ENCODE results near the gene LRWD1. TPM values are rescaled to one million over a fixed set of nuclear protein-coding genes. Genes with fewer than 3 reads are reported as not detected.
A peak's percentile ranks its signal among the peaks of the same experiment; 100 is the strongest.
"Not testable (repeated sequence)": the region's sequence is repeated elsewhere in the genome, so short reads cannot be mapped to it uniquely, and the experiment has no call there.

LRWD1 gene
- total and polyA plus RNA-seq, 2 of the 4 experiments (the other 2 are of a cell fraction), result 20.3 to 27.2 TPM

GRCh38 chr7:102484317-102484716 is 19.5 kb downstream of the LRWD1 start:
- POLR2A ChIA-PET (ENCODE audit: unreplicated experiment); intact Hi-C loops (cut with micrococcal nuclease): not testable (repeated sequence)

GRCh38 chr7:102490529-102491075 is 25.8 kb downstream of the LRWD1 start:
- peak; percentile 91 for ATAC-seq (ENCODE audit: low read depth)
- H3K4me2 ChIP-seq (ENCODE audit: low read depth, low read length); POLR2A ChIA-PET (ENCODE audit: unreplicated experiment); H2BK20ac ChIP-seq (ENCODE audit: low read depth, low read length); H3K9me1 ChIP-seq (ENCODE audit: insufficient read depth, low read length); H4K20me1 ChIP-seq (ENCODE audit: insufficient read depth, low read length); H2AFZ ChIP-seq (replicated peaks; ENCODE audit: low read length, poor library complexity); H2BK5ac ChIP-seq (ENCODE audit: low read depth, low read length, poor library complexity, severe bottlenecking); H3K27me3 ChIP-seq (ENCODE audit: control insufficient read depth, insufficient read depth, low read length); CTCF ChIA-PET; H2AK9ac ChIP-seq (replicated peaks; ENCODE audit: low read depth, low read length, poor library complexity); H3K9me3 ChIP-seq (ENCODE audit: control insufficient read depth, insufficient read depth, low read length); DNase-seq; H4K5ac ChIP-seq (ENCODE audit: low read depth, low read length); H3K14ac ChIP-seq (replicated peaks; ENCODE audit: low read depth, low read length); H3K4me3 ChIP-seq (ENCODE audit: insufficient read depth, low read depth, low read length); H3K23ac ChIP-seq (ENCODE audit: low read depth, low read length); intact Hi-C loops (cut with micrococcal nuclease); BruUV-seq (replicated peaks); H3K18ac ChIP-seq (ENCODE audit: low read depth, low read length); H3K36me3 ChIP-seq (ENCODE audit: control insufficient read depth, insufficient read depth, low read length); in situ Hi-C loops (cut with MboI; ENCODE audit: low sequenced_read_pairs); H2BK15ac ChIP-seq (ENCODE audit: low read depth, low read length); dilution Hi-C loops (cut with HindIII; ENCODE audit: low sequenced_read_pairs, unreplicated experiment); H3K9ac ChIP-seq (ENCODE audit: low read depth, low read length); H2AK5ac ChIP-seq (ENCODE audit: low read depth, low read length); H3K27ac ChIP-seq (ENCODE audit: insufficient read depth, low read length); H3K4me1 ChIP-seq (ENCODE audit: control insufficient read depth, insufficient read depth, low read length); H3K56ac ChIP-seq (ENCODE audit: extremely low read depth, insufficient read depth, low read length); H2BK120ac ChIP-seq (ENCODE audit: low read depth, low read length); H4K91ac ChIP-seq (ENCODE audit: insufficient read depth, low read depth, low read length); H3K4ac ChIP-seq (ENCODE audit: low read depth, low read length); H3K79me1 ChIP-seq (ENCODE audit: low read depth in 1 of 2, low read length in 2 of 2); H4K8ac ChIP-seq (ENCODE audit: low read depth in 2 of 2, low read length in 2 of 2): not testable (repeated sequence)
- WGBS, 2 experiments (ENCODE audit: extremely low coverage in 2 of 2, insufficient read length in 1 of 2), result no CpG with 5 or more reads among the region's 12 CpGs

More at GRCh38 chr7:102484317-102484716, 19.5 kb downstream of the LRWD1 start:
- H3K4me3 ChIP-seq (ENCODE audit: insufficient read depth, low read depth, low read length); CTCF ChIA-PET; H2AFZ ChIP-seq (replicated peaks; ENCODE audit: low read length, poor library complexity); H3K4ac ChIP-seq (ENCODE audit: low read depth, low read length); H3K9ac ChIP-seq (ENCODE audit: low read depth, low read length); H2BK20ac ChIP-seq (ENCODE audit: low read depth, low read length); H2BK15ac ChIP-seq (ENCODE audit: low read depth, low read length); H2BK120ac ChIP-seq (ENCODE audit: low read depth, low read length); H3K18ac ChIP-seq (ENCODE audit: low read depth, low read length); H3K56ac ChIP-seq (ENCODE audit: extremely low read depth, insufficient read depth, low read length); H2BK5ac ChIP-seq (ENCODE audit: low read depth, low read length, poor library complexity, severe bottlenecking); H2AK9ac ChIP-seq (replicated peaks; ENCODE audit: low read depth, low read length, poor library complexity); H2AK5ac ChIP-seq (ENCODE audit: low read depth, low read length); in situ Hi-C loops (cut with MboI; ENCODE audit: low sequenced_read_pairs); H4K8ac ChIP-seq (ENCODE audit: low read depth in 2 of 2, low read length in 2 of 2); H3K36me3 ChIP-seq (ENCODE audit: control insufficient read depth, insufficient read depth, low read length); H3K27me3 ChIP-seq (ENCODE audit: control insufficient read depth, insufficient read depth, low read length); H3K79me1 ChIP-seq (ENCODE audit: low read depth in 1 of 2, low read length in 2 of 2); H3K14ac ChIP-seq (replicated peaks; ENCODE audit: low read depth, low read length); H3K9me1 ChIP-seq (ENCODE audit: insufficient read depth, low read length); ATAC-seq (ENCODE audit: low read depth); H3K4me2 ChIP-seq (ENCODE audit: low read depth, low read length); dilution Hi-C loops (cut with HindIII; ENCODE audit: low sequenced_read_pairs, unreplicated experiment); H3K4me1 ChIP-seq (ENCODE audit: control insufficient read depth, insufficient read depth, low read length); H3K9me3 ChIP-seq (ENCODE audit: control insufficient read depth, insufficient read depth, low read length); H3K23ac ChIP-seq (ENCODE audit: low read depth, low read length); BruUV-seq (replicated peaks); DNase-seq; H4K5ac ChIP-seq (ENCODE audit: low read depth, low read length); H4K91ac ChIP-seq (ENCODE audit: insufficient read depth, low read depth, low read length); H4K20me1 ChIP-seq (ENCODE audit: insufficient read depth, low read length); H3K27ac ChIP-seq (ENCODE audit: insufficient read depth, low read length): not testable (repeated sequence)
- WGBS, 2 experiments (ENCODE audit: extremely low coverage in 2 of 2, insufficient read length in 1 of 2), result no CpG with 5 or more reads among the region's 5 CpGs

Data from IMR-90 (cell line).